ENCODE results near the gene VAMP3. TPM values are rescaled to one million over a fixed set of nuclear protein-coding genes. Genes with fewer than 3 reads are reported as not detected.

VAMP3 gene
- total and polyA plus RNA-seq, 2 donors (not counting 3 experiments of a cell fraction or from before 2014, with no cell fraction given), result 100 to 137 TPM

- no peaks in the 10 kb centered on the region for H3K9me1 ChIP-seq (replicated peaks; ENCODE audit: control insufficient read depth, extremely low read depth, insufficient read depth, low read length)
- no peak overlapping the region for H3K9ac ChIP-seq (replicated peaks; ENCODE audit: extremely low read depth, insufficient read depth, low read length)
- no TSS peak for BruUV-seq (replicated peaks)
- DNase-seq (ENCODE audit: low read depth, low spot score), result no peak
- FAIRE-seq, result no peak
- H3K4me2 ChIP-seq (ENCODE audit: insufficient read depth, low read length), result no peak overlapping the region
- TF ChIP-seq JUN (IDR thresholded peaks at IDR 0.05; ENCODE audit: borderline replicate concordance, insufficient read depth, insufficient read length, low read depth) (no peak), GATA2 (IDR thresholded peaks at IDR 0.05; ENCODE audit: insufficient read depth, insufficient read length, low read depth, low read length) (no peak), MAX (IDR thresholded peaks at IDR 0.05; ENCODE audit: insufficient read depth, insufficient read length) (no peak), FOS (IDR thresholded peaks at IDR 0.05; ENCODE audit: borderline replicate concordance, insufficient read depth, low read length) (no peak), MYC (IDR thresholded peaks at IDR 0.05; ENCODE audit: low read depth, low read length) (no peak), EZH2 (IDR thresholded peaks at IDR 0.05; ENCODE audit: borderline replicate concordance, low read depth, low read length, severe bottlenecking) (no peak), POLR2A (IDR thresholded peaks at IDR 0.05; ENCODE audit: low read depth, low read length) (no peak), POLR2AphosphoS5 (IDR thresholded peaks at IDR 0.05; ENCODE audit: insufficient read depth, low read depth, low read length) (no peak), CTCF (IDR thresholded peaks at IDR 0.05; ENCODE audit: extremely low read depth in 1 of 2, insufficient read depth in 1 of 2, low read depth in 1 of 2, low read length in 2 of 2) (no peak)
- no peaks in the 10 kb centered on the region for H3K36me3 ChIP-seq (ENCODE audit: control insufficient read depth in 2 of 2, extremely low read depth in 1 of 2, insufficient read depth in 2 of 2, low read length in 2 of 2)
- dilution Hi-C loops (cut with MboI; ENCODE audit: extremely low pct_ligation_motif_present, low sequenced_read_pairs), result no loop called here
- H4K20me1 ChIP-seq (replicated peaks; ENCODE audit: control insufficient read depth, extremely low read depth, insufficient read depth, low read length), result no peaks in the 10 kb centered on the region
- H3K4me1 ChIP-seq (ENCODE audit: control insufficient read depth, extremely low read depth, insufficient read depth, low read length), result no peaks in the 10 kb centered on the region
- no peaks in the 10 kb centered on the region for H3K79me2 ChIP-seq (ENCODE audit: control insufficient read depth, insufficient read depth, low read length)
- H3K4me3 ChIP-seq (replicated peaks in 1 of 3; ENCODE audit: insufficient read depth in 1 of 3, low read depth in 1 of 3, low read length in 3 of 3), result no peak overlapping the region
- intact Hi-C loops (cut with micrococcal nuclease), result no loop called here
- H3K27ac ChIP-seq (ENCODE audit: insufficient read depth, low read depth, low read length), result no peak overlapping the region
- ChIA-PET POLR2A (no interaction called here), CTCF (interaction anchor here (1.2 to 9.9 kb wide), 2 partner anchors 28 to 81 kb away, joined by 3 to 674 read pairs; no protein-coding TSS in a partner anchor)
- H3K27me3 ChIP-seq (ENCODE audit: control insufficient read depth in 2 of 2, insufficient read depth in 2 of 2, low read length in 2 of 2), result no peaks in the 10 kb centered on the region
- H3K9me3 ChIP-seq (replicated peaks; ENCODE audit: control insufficient read depth, insufficient read depth, low read length), result no peaks in the 10 kb centered on the region
- H2AFZ ChIP-seq (ENCODE audit: low read depth, low read length), result no peak overlapping the region
Measured at GRCh38 chr1:7747605-7748004, 23.5 kb upstream of the VAMP3 start.

All from endothelial cell of umbilical vein (primary cell).